GM12878 (cell line): ENCODE measurements around the gene KIF18A. TPM values are rescaled to one million over a fixed set of nuclear protein-coding genes. Genes with fewer than 3 reads are reported as not detected.
"Not testable (repeated sequence)": the region's sequence is repeated elsewhere in the genome, so short reads cannot be mapped to it uniquely, and the experiment has no call there.

Experiments
- ATAC-seq: fragments of 200-7000 bp; cut with Tn5 transposase; 3 replicates; pipeline ENCODE4 v1.9.1; 2020; ENCODE audit warnings: mild to moderate bottlenecking, moderate library complexity
- BruUV-seq: library from RNA; stranded (reverse); fragments of 400-500 nt; replicated peaks from 2 replicates; lab custom pipeline; 2021; lab: Mats Ljungman, UMichigan
- CTCF ChIA-PET: fragments of 300-600 bp; sonication (Branson Sonifier 250); formaldehyde crosslinking; extraction: SDS; loops from one replicate; lab custom pipeline; 2021; ENCODE audit warnings: inconsistent platforms; lab: Yijun Ruan, JAX
- POLR2A ChIA-PET: fragments of 350-600 bp; formaldehyde crosslinking; extraction: SDS; loops from one replicate; lab custom pipeline; 2021; ENCODE audit warnings: inconsistent platforms; lab: Charles Lee
- RAD21 ChIA-PET: fragments of 300-600 bp; sonication (Branson Sonifier 250); formaldehyde crosslinking; loops from one replicate; lab custom pipeline; 2023; ENCODE audit warnings: antibody characterized with exemption; ENCODE audit not compliant: unreplicated experiment; lab: Charles Lee
- SMC1A ChIA-PET: fragments of 300-600 bp; sonication (Branson Sonifier 250); formaldehyde crosslinking; loops from one replicate; lab custom pipeline; 2023; ENCODE audit not compliant: unreplicated experiment, uncharacterized antibody; lab: Charles Lee
- DNase-seq: peaks from one replicate; pipeline ENCODE4 v3.0.0-alpha.2; 2011; ENCODE audit warnings: low read depth, low spot score
- FAIRE-seq: peaks from 3 replicates; lab custom pipeline; 2011; peaks lifted over from hg19 to GRCh38; lab: Jason Lieb, UNC
- H2AFZ ChIP-seq: 2 replicates; pipeline ENCODE4 v1.6.0; 2011; ENCODE audit warnings: low read depth, low read length, control low read depth; ENCODE audit not compliant: control insufficient read depth
- H3K27ac ChIP-seq: 2 replicates; pipeline ENCODE4 v1.5.1; 2011; ENCODE audit warnings: control low read depth; ENCODE audit not compliant: control insufficient read depth, insufficient read depth
- H3K27me3 ChIP-seq, 2 experiments: replicated peaks in 1 of 2; 2 replicates each; pipeline versions ENCODE4 v1.6.0 to v1.6.1; 2011; ENCODE audit warnings: low read length in 1 of 2; ENCODE audit not compliant: control insufficient read depth in 2 of 2, insufficient read depth in 2 of 2
- H3K36me3 ChIP-seq, 2 experiments: 2 replicates each; pipeline ENCODE4 v1.5.1; 2011; ENCODE audit warnings: low read length in 1 of 2; ENCODE audit not compliant: control insufficient read depth in 2 of 2, insufficient read depth in 2 of 2
- H3K4me1 ChIP-seq: 2 replicates; pipeline ENCODE4 v1.6.1; 2011; ENCODE audit warnings: mild to moderate bottlenecking, low read length, moderate library complexity, mixed read lengths; ENCODE audit not compliant: control insufficient read depth, insufficient read depth
- H3K4me2 ChIP-seq: 2 replicates; pipeline ENCODE4 v1.6.0; 2011; ENCODE audit warnings: control low read depth; ENCODE audit not compliant: control insufficient read depth, insufficient read depth
- H3K4me3 ChIP-seq: fragments of 200-600 bp; sonication (generic); 2 replicates; pipeline ENCODE4 v1.5.1; 2016
- H3K79me2 ChIP-seq: 2 replicates; pipeline ENCODE4 v1.6.0; 2011; ENCODE audit warnings: low read length; ENCODE audit not compliant: control insufficient read depth, insufficient read depth
- H3K9ac ChIP-seq: 2 replicates; pipeline ENCODE4 v1.8.0; 2011; ENCODE audit warnings: low read length, control low read depth, mixed read lengths; ENCODE audit not compliant: control insufficient read depth, insufficient read depth
- H3K9me3 ChIP-seq: replicated peaks from 3 replicates; pipeline ENCODE4 v1.5.1; 2011; ENCODE audit warnings: mild to moderate bottlenecking, low read length; ENCODE audit not compliant: control insufficient read depth, insufficient read depth
- H4K20me1 ChIP-seq: 2 replicates; pipeline ENCODE4 v1.6.0; 2011; ENCODE audit not compliant: control insufficient read depth, insufficient read depth
- CREM ChIP-seq: IDR thresholded peaks from 2 replicates; pipeline ENCODE4 v1.6.1; 2014; ENCODE audit warnings: antibody characterized with exemption, low read depth
- MEF2A ChIP-seq: IDR thresholded peaks from 2 replicates; pipeline ENCODE4 v1.6.1; 2011; ENCODE audit warnings: low read depth, mild to moderate bottlenecking, low read length, moderate library complexity; ENCODE audit not compliant: insufficient read depth
- YY1 ChIP-seq: IDR thresholded peaks from 2 replicates; pipeline ENCODE4 v1.6.1; 2011; ENCODE audit warnings: low read depth, mild to moderate bottlenecking, low read length
- WGBS: methylation state at CpG from one replicate; pipeline ENCODE4 v1.1.6; 2016; ENCODE audit warnings: low lambda C conversion rate; ENCODE audit not compliant: insufficient replicate concordance, insufficient coverage; ENCODE audit errors: missing lambda C conversion rate; 5-methylcytosine and 5-hydroxymethylcytosine counted together
- in situ Hi-C: fragments of 300-500 bp; cut with MboI; formaldehyde crosslinking; loops from 9 replicates; pipeline ENCODE4 v1.14.3; 2018; ENCODE audit warnings: mixed read lengths
- intact Hi-C: fragments of 100-400 bp; cut with micrococcal nuclease; formaldehyde crosslinking; loops from one replicate; pipeline ENCODE4 v1.14.2; 2022; ENCODE audit not compliant: unreplicated experiment
- polyA plus RNA-seq, 11 experiments: library from polyadenylated mRNA; depleted of rRNA in 4 of 11; unstranded in 6 of 11; stranded (reverse) in 5 of 11; fragments of >200 nt; fragmentation: Nextera tagmentation in 4 of 11; fragmentation: Illumina TruSeq in 1 of 11; extraction: Ambion mirVana in 4 of 11; extraction: Trizol in 1 of 11; gene quantifications; 1 replicate in 1 of 11; 2 replicates in 10 of 11; pipeline versions ENCODE4 v1.2.1 to v1.2.3, GENCODE V29; 2011 to 2016; ENCODE audit warnings: inconsistent platforms in 2 of 11, missing spikeins in 2 of 11, low read depth in 1 of 11
- total RNA-seq, 4 experiments: library from RNA; depleted of rRNA in 3 of 4; stranded (reverse); fragments of >200 nt in 3 of 4; fragmentation: Illumina TruSeq in 1 of 4; extraction: Trizol in 1 of 4; gene quantifications; 2 replicates each; pipeline versions ENCODE4 v1.2.1 to v1.2.3, GENCODE V29; 2013 to 2021

KIF18A gene
- total and polyA plus RNA-seq, 10 of the 15 experiments (the other 5 are each of a cell fraction or from before 2014, with no cell fraction given), result 11.2 to 31.5 (median 20.4) TPM

DNA sequence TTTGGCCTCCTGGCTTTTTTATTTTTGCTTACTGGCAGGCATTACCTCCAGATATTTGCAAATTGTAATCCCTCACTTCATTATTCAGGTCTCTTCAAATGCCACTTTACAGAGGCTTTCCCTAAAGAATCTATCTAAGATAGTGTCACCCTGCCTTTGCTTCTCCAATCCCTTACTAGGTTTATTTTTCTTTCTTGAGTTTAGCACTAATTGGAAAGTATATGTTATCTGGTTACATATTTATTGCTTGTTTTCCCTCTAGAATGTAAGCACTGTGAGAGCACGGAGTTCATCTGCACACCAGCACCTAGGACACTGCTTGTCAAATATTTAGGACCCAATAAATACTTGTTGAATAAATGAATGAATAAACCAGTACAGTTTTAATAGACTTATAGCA is 3.5 kb downstream of the KIF18A start:
- CTCF ChIA-PET, result no interaction called here
- in situ Hi-C loops, result no loop called here
- TF ChIP-seq YY1 (no peak), CREM (no peak), MEF2A (no peak)
- RAD21 ChIA-PET, result interaction anchor here (1.0 kb wide), 1 partner anchor 20 kb away, joined by 3 read pairs; no protein-coding TSS in a partner anchor
- H2AFZ ChIP-seq, result peak overlapping the region; percentile 5
- peak overlapping the region; percentile 60 for H3K4me2 ChIP-seq
- SMC1A ChIA-PET, result no interaction called here
- no peaks in the 10 kb centered on the region for H4K20me1 ChIP-seq
- no peaks in the 10 kb centered on the region for H3K9me3 ChIP-seq
- no peak for FAIRE-seq
- H3K27ac ChIP-seq, result no peak overlapping the region
- peaks cover 86% of the 10 kb centered on the region for H3K79me2 ChIP-seq
- H3K4me3 ChIP-seq, result no peak overlapping the region
- H3K9ac ChIP-seq, result 0 out of 2 replicates have a peak overlapping the region, but pooled peaks have one; percentile 7
- H3K27me3 ChIP-seq, result no peaks in the 10 kb centered on the region
- no peak for DNase-seq
- BruUV-seq, result no TSS peak
- H3K36me3 ChIP-seq, result no peaks in the 10 kb centered on the region
- POLR2A ChIA-PET, result no interaction called here
- intact Hi-C loops, result loop anchor here (10.0 kb wide), 1 partner anchor 1230 kb away; no protein-coding TSS in a partner anchor
- 94% methylated on average over 1 of the region's 1 CpG for WGBS
- H3K4me1 ChIP-seq, result peaks cover 3% of the 10 kb centered on the region; the same call in 1 of the 2 replicates
- no peak for ATAC-seq

DNA sequence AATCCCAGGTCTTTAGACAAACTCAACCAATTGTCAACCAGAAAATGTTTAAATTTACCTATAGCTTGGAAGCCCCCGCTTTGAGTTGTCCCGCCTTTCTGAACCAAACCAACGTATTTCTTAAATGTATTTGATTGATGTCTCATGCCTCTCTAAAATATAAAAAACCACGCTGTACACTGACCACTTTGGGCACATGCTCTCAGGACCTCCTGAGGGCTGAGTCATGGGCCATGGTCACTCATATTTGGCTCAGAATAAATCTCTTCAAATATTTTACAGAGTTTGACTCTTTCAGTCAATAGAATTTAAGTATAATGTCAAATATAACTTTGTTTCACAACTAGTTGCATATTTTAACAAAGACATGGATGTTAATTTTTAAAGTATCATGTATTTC is 5.7 kb downstream of the KIF18A start:
- H2AFZ ChIP-seq, H3K27me3 ChIP-seq, H3K27ac ChIP-seq, ATAC-seq, CTCF ChIA-PET, H3K4me2 ChIP-seq, DNase-seq, FAIRE-seq, BruUV-seq, H3K9ac ChIP-seq, H3K4me1 ChIP-seq, H4K20me1 ChIP-seq, SMC1A ChIA-PET, RAD21 ChIA-PET, POLR2A ChIA-PET, H3K4me3 ChIP-seq, H3K36me3 ChIP-seq, H3K9me3 ChIP-seq, in situ Hi-C loops: not testable (repeated sequence)
- 100% methylated on average over 4 of the region's 4 CpGs for WGBS
- H3K79me2 ChIP-seq, result peaks cover 79% of the 10 kb centered on the region
- intact Hi-C loops, result loop anchor here (10.0 kb wide), 1 partner anchor 1233 kb away; no protein-coding TSS in a partner anchor
